Naive B cell (primary cell): ENCODE results near the gene ARL5A. TPM values are rescaled to one million over a fixed set of nuclear protein-coding genes. Genes with fewer than 3 reads are reported as not detected.
A peak's percentile ranks its signal among the peaks of the same experiment; 100 is the strongest.

ENCODE experiments used
- ATAC-seq, 2 donors: fragments of 150-1000 bp; cut with Tn5 transposase; 2 replicates each; pipeline ENCODE4 v1.10.0; 2021; ENCODE audit warnings: low read depth in 2 of 2, mild to moderate bottlenecking in 2 of 2, moderate library complexity in 2 of 2
- DNase-seq: peaks from one replicate; pipeline ENCODE4 v3.0.0; 2022
- H3K27ac Mint-ChIP-seq, 6 donors: one replicate each; pipeline ENCODE4 v1.8.0; 2020 to 2022; ENCODE audit warnings: mild to moderate bottlenecking in 6 of 6, mixed read lengths in 6 of 6, moderate library complexity in 5 of 6, inconsistent platforms in 2 of 6
- H3K27me3 Mint-ChIP-seq, 3 donors: one replicate each; pipeline ENCODE4 v1.8.0; 2021 to 2022; ENCODE audit warnings: mixed read lengths in 3 of 3, mild to moderate bottlenecking in 1 of 3
- H3K36me3 Mint-ChIP-seq, 2 donors: one replicate each; pipeline ENCODE4 v1.8.0; 2020 to 2022; ENCODE audit warnings: mixed read lengths in 2 of 2, inconsistent platforms in 1 of 2, mild to moderate bottlenecking in 1 of 2
- H3K4me1 Mint-ChIP-seq, 3 donors: one replicate each; pipeline ENCODE4 v1.8.0; 2020 to 2022; ENCODE audit warnings: mixed read lengths in 3 of 3, inconsistent platforms in 1 of 3, mild to moderate bottlenecking in 1 of 3, moderate library complexity in 1 of 3
- H3K4me3 Mint-ChIP-seq, 8 donors: one replicate each; pipeline ENCODE4 v1.8.0; 2020 to 2022; ENCODE audit warnings: mild to moderate bottlenecking in 8 of 8, mixed read lengths in 8 of 8, moderate library complexity in 8 of 8, inconsistent platforms in 2 of 8
- H3K9me3 Mint-ChIP-seq, 7 donors: one replicate each; pipeline ENCODE4 v1.8.0; 2020 to 2022; ENCODE audit warnings: mixed read lengths in 7 of 7, mild to moderate bottlenecking in 5 of 7, inconsistent platforms in 2 of 7, moderate library complexity in 1 of 7
- polyA plus RNA-seq, 6 donors: library from polyadenylated mRNA; unstranded; fragments of 300-500 nt; fragmentation: Illumina TruSeq; gene quantifications; one replicate each; pipeline ENCODE4 v1.2.3, GENCODE V29; 2021; ENCODE audit warnings: low read depth in 6 of 6

ARL5A gene
- polyA plus RNA-seq, 6 donors from 2014 or later = 67.6 to 139 (median 90.9) TPM

GRCh38 chr2:151782378-151783132 is 45.7 kb downstream of the ARL5A start:
- H3K9me3 Mint-ChIP-seq = peaks cover 0 to 6% (median 2%) of the 10 kb centered on the region in 7 donors
- ATAC-seq (no peak), DNase-seq (no peak)
- H3K27ac Mint-ChIP-seq = peak overlapping the region in 3 of 6 donors; percentile 39 to 65 (median 43)
- H3K27me3 Mint-ChIP-seq = no peaks in the 10 kb centered on the region
- no peak overlapping the region for H3K4me3 Mint-ChIP-seq
- peaks cover 6 to 28% (median 18%) of the 10 kb centered on the region in 3 donors for H3K4me1 Mint-ChIP-seq
- H3K36me3 Mint-ChIP-seq = peaks cover 24 to 39% of the 10 kb centered on the region in 2 donors

GRCh38 chr2:151781642-151782041 is 46.6 kb downstream of the ARL5A start:
- Mint-ChIP-seq H3K27me3 (no peaks in the 10 kb centered on the region), H3K4me1 (peaks cover 6 to 34% (median 27%) of the 10 kb centered on the region in 3 donors), H3K4me3 (no peak overlapping the region), H3K9me3 (peaks cover 0 to 6% (median 3%) of the 10 kb centered on the region in 7 donors), H3K36me3 (peaks cover 29 to 43% of the 10 kb centered on the region in 2 donors), H3K27ac (peak overlapping the region in 2 of 6 donors; percentile 5 to 11)
- no peak for DNase-seq
- ATAC-seq = no peak

- peaks cover 6 to 34% (median 33%) of the 10 kb centered on the region in 3 donors for H3K4me1 Mint-ChIP-seq
- no peak for ATAC-seq
- no peaks in the 10 kb centered on the region for H3K27me3 Mint-ChIP-seq
- no peak overlapping the region for H3K4me3 Mint-ChIP-seq
- no peak for DNase-seq
- peak overlapping the region in 3 of 6 donors; percentile 7 to 71 (median 33) for H3K27ac Mint-ChIP-seq
- peaks cover 31 to 47% of the 10 kb centered on the region in 2 donors for H3K36me3 Mint-ChIP-seq
- H3K9me3 Mint-ChIP-seq = peaks cover 0 to 6% (median 3%) of the 10 kb centered on the region in 7 donors
These were observed 47.3 kb downstream of the ARL5A start for GRCh38 chr2:151780938-151781337.

GRCh38 chr2:151777935-151778334 is 50.3 kb downstream of the ARL5A start:
- peaks cover 0 to 9% (median 3%) of the 10 kb centered on the region in 7 donors for H3K9me3 Mint-ChIP-seq
- no peaks in the 10 kb centered on the region for H3K27me3 Mint-ChIP-seq
- H3K36me3 Mint-ChIP-seq = peaks cover 24 to 33% of the 10 kb centered on the region in 2 donors
- ATAC-seq (no peak), DNase-seq (no peak)
- H3K27ac Mint-ChIP-seq = peak overlapping the region in 1 of 6 donors; percentile 75
- no peak overlapping the region for H3K4me3 Mint-ChIP-seq
- H3K4me1 Mint-ChIP-seq = peaks cover 12 to 49% (median 46%) of the 10 kb centered on the region in 3 donors

GRCh38 chr2:151777487-151777886 is 50.7 kb downstream of the ARL5A start:
- peaks cover 24 to 29% of the 10 kb centered on the region in 2 donors for H3K36me3 Mint-ChIP-seq
- peak overlapping the region; percentile 16 to 88 (median 69) for H3K27ac Mint-ChIP-seq
- no peaks in the 10 kb centered on the region for H3K27me3 Mint-ChIP-seq
- DNase-seq = no peak
- no peak overlapping the region for H3K4me3 Mint-ChIP-seq
- peaks cover 16 to 53% (median 50%) of the 10 kb centered on the region in 3 donors for H3K4me1 Mint-ChIP-seq
- ATAC-seq = peak in 1 of 2 donors; percentile 27
- H3K9me3 Mint-ChIP-seq = peaks cover 0 to 9% (median 3%) of the 10 kb centered on the region in 7 donors

- Mint-ChIP-seq H3K36me3 (peaks cover 24 to 29% of the 10 kb centered on the region in 2 donors), H3K4me3 (peak overlapping the region in 1 of 8 donors; percentile 61), H3K4me1 (peaks cover 26 to 65% (median 62%) of the 10 kb centered on the region in 3 donors), H3K9me3 (peaks cover 0 to 9% (median 3%) of the 10 kb centered on the region in 7 donors), H3K27ac (peak overlapping the region in 5 of 6 donors; percentile 6 to 88 (median 74)), H3K27me3 (no peaks in the 10 kb centered on the region)
- ATAC-seq = no peak
- DNase-seq = no peak
These were observed 51.9 kb downstream of the ARL5A start for GRCh38 chr2:151776367-151776766.

- DNase-seq (no peak), ATAC-seq (no peak)
- Mint-ChIP-seq H3K4me1 (peaks cover 35 to 76% (median 73%) of the 10 kb centered on the region in 3 donors), H3K9me3 (peaks cover 0 to 9% (median 2%) of the 10 kb centered on the region in 7 donors), H3K4me3 (peak overlapping the region in 7 of 8 donors; percentile 47 to 85 (median 78)), H3K36me3 (peaks cover 24 to 29% of the 10 kb centered on the region in 2 donors), H3K27me3 (no peaks in the 10 kb centered on the region), H3K27ac (peak overlapping the region; percentile 66 to 91 (median 88))
These were observed 53.0 kb downstream of the ARL5A start for GRCh38 chr2:151775057-151775740.

- H3K4me1 Mint-ChIP-seq = peaks cover 42 to 83% (median 77%) of the 10 kb centered on the region in 3 donors
- H3K27me3 Mint-ChIP-seq = no peaks in the 10 kb centered on the region
- H3K9me3 Mint-ChIP-seq = peaks cover 0 to 9% (median 5%) of the 10 kb centered on the region in 7 donors
- DNase-seq (peak; percentile 10), ATAC-seq (no peak)
- peaks cover 22 to 23% of the 10 kb centered on the region in 2 donors for H3K36me3 Mint-ChIP-seq
- H3K4me3 Mint-ChIP-seq = peak overlapping the region; percentile 7 to 85 (median 74)
- H3K27ac Mint-ChIP-seq = peak overlapping the region; percentile 40 to 91 (median 88)
These were observed 53.7 kb downstream of the ARL5A start for GRCh38 chr2:151774506-151774905.

GRCh38 chr2:151771599-151772358 is 56.4 kb downstream of the ARL5A start:
- Mint-ChIP-seq H3K36me3 (peaks cover 9 to 15% of the 10 kb centered on the region in 2 donors), H3K9me3 (peaks cover 0 to 7% (median 0%) of the 10 kb centered on the region in 7 donors), H3K27ac (peak overlapping the region; percentile 96 to 100 (median 98)), H3K27me3 (no peaks in the 10 kb centered on the region), H3K4me3 (peak overlapping the region; percentile 11 to 83 (median 65)), H3K4me1 (peaks cover 63 to 91% (median 85%) of the 10 kb centered on the region in 3 donors)
- DNase-seq (peak; percentile 93), ATAC-seq (peak; percentile 93 to 94)

- peaks cover 71 to 93% (median 85%) of the 10 kb centered on the region in 3 donors for H3K4me1 Mint-ChIP-seq
- peak; percentile 9 to 11 for ATAC-seq
- H3K27me3 Mint-ChIP-seq = no peaks in the 10 kb centered on the region
- H3K36me3 Mint-ChIP-seq = peaks cover 6 to 14% of the 10 kb centered on the region in 2 donors
- H3K27ac Mint-ChIP-seq = peak overlapping the region; percentile 96 to 100 (median 98)
- H3K4me3 Mint-ChIP-seq = peak overlapping the region in 7 of 8 donors; percentile 11 to 83 (median 64)
- DNase-seq = no peak
- H3K9me3 Mint-ChIP-seq = peaks cover 0 to 6% (median 0%) of the 10 kb centered on the region in 7 donors
These were observed 57.2 kb downstream of the ARL5A start for GRCh38 chr2:151770995-151771394.

- DNase-seq = no peak
- Mint-ChIP-seq H3K4me3 (peak overlapping the region in 5 of 8 donors; percentile 5 to 82 (median 37)), H3K27me3 (no peaks in the 10 kb centered on the region), H3K27ac (peak overlapping the region; percentile 16 to 100 (median 97)), H3K36me3 (peaks cover 0 to 6% of the 10 kb centered on the region in 2 donors), H3K4me1 (peaks cover 78 to 93% (median 85%) of the 10 kb centered on the region in 3 donors), H3K9me3 (peaks cover 0 to 3% (median 0%) of the 10 kb centered on the region in 7 donors)
- ATAC-seq = no peak
These were observed 58.6 kb downstream of the ARL5A start for GRCh38 chr2:151769606-151770005.

GRCh38 chr2:151767536-151767935 is 60.7 kb downstream of the ARL5A start:
- no peaks in the 10 kb centered on the region for H3K27me3 Mint-ChIP-seq
- H3K4me3 Mint-ChIP-seq = peak overlapping the region in 6 of 8 donors; percentile 9 to 89 (median 78)
- peaks cover 0 to 6% of the 10 kb centered on the region in 2 donors for H3K36me3 Mint-ChIP-seq
- peaks cover 0 to 6% (median 0%) of the 10 kb centered on the region in 7 donors for H3K9me3 Mint-ChIP-seq
- DNase-seq (no peak), ATAC-seq (no peak)
- peak overlapping the region; percentile 92 to 98 (median 95) for H3K27ac Mint-ChIP-seq
- peaks cover 84 to 99% (median 85%) of the 10 kb centered on the region in 3 donors for H3K4me1 Mint-ChIP-seq
